ENCODE measurements around the gene TPCN1.

Gene TPCN1

GRCh38 chr12:113239811-113240331 lies 18.6 kb downstream of the TPCN1 start:
- no peak for TF ChIP-seq CTCF (IDR thresholded peaks at IDR 0.05; ENCODE audit: low read depth, low read length, missing control alignments)
- in situ Hi-C loops (cut with HindIII; ENCODE audit: low pct_ligation_motif_present, low sequenced_read_pairs) = no loop called here
- no peak overlapping the region for H3K4me3 ChIP-seq (ENCODE audit: low read depth, low read length)
- no peaks in the 10 kb centered on the region for H3K36me3 ChIP-seq (replicated peaks)
- H3K27me3 ChIP-seq (replicated peaks) = no peaks in the 10 kb centered on the region
- H3K27ac ChIP-seq = no peak overlapping the region
- DNase-seq = no peak

GRCh38 chr12:113240395-113240794 lies 19.1 kb downstream of the TPCN1 start:
- in situ Hi-C loops (cut with HindIII; ENCODE audit: low pct_ligation_motif_present, low sequenced_read_pairs) = no loop called here
- no peaks in the 10 kb centered on the region for H3K36me3 ChIP-seq (replicated peaks)
- H3K27me3 ChIP-seq (replicated peaks) = no peaks in the 10 kb centered on the region
- no peak for TF ChIP-seq CTCF (IDR thresholded peaks at IDR 0.05; ENCODE audit: low read depth, low read length, missing control alignments)
- no peak for DNase-seq
- no peak overlapping the region for H3K4me3 ChIP-seq (ENCODE audit: low read depth, low read length)
- H3K27ac ChIP-seq = no peak overlapping the region

- DNase-seq = peak; percentile 90
- H3K27ac ChIP-seq = peak overlapping the region; percentile 87
- in situ Hi-C loops (cut with HindIII; ENCODE audit: low pct_ligation_motif_present, low sequenced_read_pairs) = no loop called here
- no peaks in the 10 kb centered on the region for H3K27me3 ChIP-seq (replicated peaks)
- no peak overlapping the region for H3K4me3 ChIP-seq (ENCODE audit: low read depth, low read length)
- TF ChIP-seq CTCF (IDR thresholded peaks at IDR 0.05; ENCODE audit: low read depth, low read length, missing control alignments) = no peak
- H3K36me3 ChIP-seq (replicated peaks) = no peaks in the 10 kb centered on the region
Measured at GRCh38 chr12:113241191-113242025, 20.1 kb downstream of the TPCN1 start.

- H3K27ac ChIP-seq = peak overlapping the region; percentile 87
- peaks cover 6% of the 10 kb centered on the region for H3K36me3 ChIP-seq (replicated peaks)
- H3K27me3 ChIP-seq (replicated peaks) = no peaks in the 10 kb centered on the region
- in situ Hi-C loops (cut with HindIII; ENCODE audit: low pct_ligation_motif_present, low sequenced_read_pairs) = no loop called here
- no peak overlapping the region for H3K4me3 ChIP-seq (ENCODE audit: low read depth, low read length)
- DNase-seq = peak; percentile 29
- no peak for TF ChIP-seq CTCF (IDR thresholded peaks at IDR 0.05; ENCODE audit: low read depth, low read length, missing control alignments)
Measured at GRCh38 chr12:113242026-113242418, 20.8 kb downstream of the TPCN1 start.

- TF ChIP-seq CTCF (IDR thresholded peaks at IDR 0.05; ENCODE audit: low read depth, low read length, missing control alignments) = no peak
- Histone ChIP-seq H3K27ac (peak overlapping the region; percentile 87), H3K4me3 (ENCODE audit: low read depth, low read length) (no peak overlapping the region), H3K36me3 (replicated peaks) (peaks cover 6% of the 10 kb centered on the region), H3K27me3 (replicated peaks) (no peaks in the 10 kb centered on the region)
- no peak for DNase-seq
- in situ Hi-C loops (cut with HindIII; ENCODE audit: low pct_ligation_motif_present, low sequenced_read_pairs) = no loop called here
Measured at GRCh38 chr12:113242560-113242959, 21.3 kb downstream of the TPCN1 start.
